IPS-18c (cell line): ENCODE data around the gene HUNK.
"Not testable (repeated sequence)": the region's sequence is repeated elsewhere in the genome, so short reads cannot be mapped to it uniquely, and the experiment has no call there.

Experiments used
- H3K4me3 ChIP-seq: 2 replicates; pipeline ENCODE4 v1.7.0; 2013; ENCODE audit warnings: low read depth, mild to moderate bottlenecking, low read length, moderate library complexity; ENCODE audit not compliant: insufficient read depth
- H3K9me3 ChIP-seq: one replicate; pipeline ENCODE4 v1.6.1; 2013; ENCODE audit warnings: mild to moderate bottlenecking, low read length, moderate library complexity; ENCODE audit not compliant: control insufficient read depth, insufficient read depth

HUNK gene

GRCh38 chr21:32030146-32030652 is 157.4 kb downstream of the HUNK start:
- Histone ChIP-seq H3K4me3 (no peak overlapping the region), H3K9me3 (no peaks in the 10 kb centered on the region)

DNA sequence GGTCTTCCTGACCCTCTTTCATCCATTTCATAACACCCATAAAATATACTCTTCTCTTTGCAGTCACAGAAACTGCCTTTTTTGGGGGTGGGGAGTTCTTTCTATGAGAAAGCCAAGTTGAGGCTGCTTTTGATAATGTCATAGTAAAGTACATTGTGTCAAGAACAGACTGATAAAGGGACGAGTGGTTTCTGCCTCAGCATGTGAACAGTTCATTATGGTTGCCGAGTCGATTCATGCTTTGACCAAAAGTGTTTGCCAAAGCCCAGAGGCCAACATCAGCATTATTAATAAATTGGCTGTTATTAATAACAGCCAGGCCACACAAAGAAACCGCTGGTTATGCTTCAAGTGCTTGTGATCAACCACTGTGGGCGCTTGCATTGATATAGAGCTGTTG is 162.0 kb downstream of the HUNK start:
- no peak overlapping the region for H3K4me3 ChIP-seq
- H3K9me3 ChIP-seq: no peaks in the 10 kb centered on the region

DNA sequence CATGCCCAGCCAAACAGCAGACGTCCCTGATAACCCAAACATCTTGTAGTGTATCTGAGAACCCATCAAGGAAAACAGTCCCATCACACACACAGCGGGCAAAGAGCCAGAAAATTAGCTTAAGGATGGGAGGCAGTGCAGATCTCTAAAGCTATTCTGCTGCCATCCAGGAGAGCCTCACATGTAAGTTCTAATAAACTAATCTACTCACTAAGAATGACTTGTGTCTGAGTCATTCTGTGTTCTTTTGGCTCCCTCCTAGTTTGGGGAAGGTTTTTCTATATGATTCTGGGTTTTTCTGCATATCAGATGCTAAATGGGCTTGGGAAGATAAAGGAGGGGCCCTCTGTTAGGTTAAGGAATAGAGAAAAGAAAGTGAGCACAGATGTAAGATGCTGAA is 162.8 kb downstream of the HUNK start:
- Histone ChIP-seq H3K4me3 (no peak overlapping the region), H3K9me3 (no peaks in the 10 kb centered on the region)

DNA sequence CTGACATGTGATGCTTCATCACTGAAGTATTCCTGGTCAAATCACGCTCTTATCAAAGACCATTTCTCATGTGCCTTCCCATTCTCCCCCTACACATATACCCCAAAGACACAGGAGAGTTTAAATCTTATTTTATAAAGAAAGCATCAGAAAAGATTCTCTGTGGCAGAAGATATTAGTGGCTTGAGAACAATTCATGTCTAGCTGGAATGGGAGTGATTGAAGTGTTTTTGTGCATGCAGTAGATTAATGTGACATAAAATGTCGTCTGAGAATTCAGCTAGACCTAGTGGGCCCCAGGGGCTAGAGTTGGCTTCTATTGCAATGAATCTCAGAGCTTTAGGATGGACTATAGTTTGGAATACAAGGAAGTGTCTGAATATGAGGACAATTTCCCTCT is 163.9 kb downstream of the HUNK start:
- H3K4me3 ChIP-seq: no peak overlapping the region
- no peaks in the 10 kb centered on the region for H3K9me3 ChIP-seq

DNA sequence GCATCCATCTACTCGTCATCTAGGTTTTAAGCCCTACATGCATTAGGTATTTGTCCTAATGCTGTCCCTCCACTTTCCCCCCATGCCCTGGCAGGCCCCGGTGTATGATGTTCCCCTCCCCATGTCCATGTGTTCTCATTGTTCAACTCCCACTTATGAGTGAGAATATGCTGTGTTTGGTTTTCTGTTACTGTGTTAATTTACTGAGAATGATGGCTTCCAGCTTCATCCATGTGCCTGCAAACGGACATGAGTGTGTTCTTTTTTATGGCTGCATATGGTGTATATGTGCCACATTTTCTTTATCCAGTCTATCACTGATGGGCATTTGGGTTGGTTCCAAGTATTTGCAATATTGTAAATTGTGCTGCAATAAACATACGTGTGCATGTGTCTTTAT is 165.9 kb downstream of the HUNK start:
- H3K4me3 ChIP-seq, H3K9me3 ChIP-seq: not testable (repeated sequence)

DNA sequence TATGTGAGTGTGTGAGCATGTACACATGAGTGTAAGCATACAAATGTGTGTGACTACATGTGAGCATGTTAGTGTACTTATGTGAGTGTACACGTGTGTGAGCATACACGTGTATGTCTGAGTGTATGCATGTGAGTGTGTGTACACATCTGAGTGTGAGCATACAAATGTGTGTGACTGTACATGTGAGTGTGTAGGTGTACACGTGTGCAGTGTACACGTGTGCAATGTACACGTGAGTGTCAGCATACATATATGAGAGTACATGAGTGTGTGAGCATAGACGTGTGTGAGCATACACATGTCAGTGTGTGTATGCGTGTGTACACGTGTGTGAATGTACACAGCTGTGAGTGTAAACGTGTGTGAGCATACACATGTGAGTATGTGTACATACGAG is 170.6 kb downstream of the HUNK start:
- Histone ChIP-seq H3K4me3 (no peak overlapping the region), H3K9me3 (no peaks in the 10 kb centered on the region)

DNA sequence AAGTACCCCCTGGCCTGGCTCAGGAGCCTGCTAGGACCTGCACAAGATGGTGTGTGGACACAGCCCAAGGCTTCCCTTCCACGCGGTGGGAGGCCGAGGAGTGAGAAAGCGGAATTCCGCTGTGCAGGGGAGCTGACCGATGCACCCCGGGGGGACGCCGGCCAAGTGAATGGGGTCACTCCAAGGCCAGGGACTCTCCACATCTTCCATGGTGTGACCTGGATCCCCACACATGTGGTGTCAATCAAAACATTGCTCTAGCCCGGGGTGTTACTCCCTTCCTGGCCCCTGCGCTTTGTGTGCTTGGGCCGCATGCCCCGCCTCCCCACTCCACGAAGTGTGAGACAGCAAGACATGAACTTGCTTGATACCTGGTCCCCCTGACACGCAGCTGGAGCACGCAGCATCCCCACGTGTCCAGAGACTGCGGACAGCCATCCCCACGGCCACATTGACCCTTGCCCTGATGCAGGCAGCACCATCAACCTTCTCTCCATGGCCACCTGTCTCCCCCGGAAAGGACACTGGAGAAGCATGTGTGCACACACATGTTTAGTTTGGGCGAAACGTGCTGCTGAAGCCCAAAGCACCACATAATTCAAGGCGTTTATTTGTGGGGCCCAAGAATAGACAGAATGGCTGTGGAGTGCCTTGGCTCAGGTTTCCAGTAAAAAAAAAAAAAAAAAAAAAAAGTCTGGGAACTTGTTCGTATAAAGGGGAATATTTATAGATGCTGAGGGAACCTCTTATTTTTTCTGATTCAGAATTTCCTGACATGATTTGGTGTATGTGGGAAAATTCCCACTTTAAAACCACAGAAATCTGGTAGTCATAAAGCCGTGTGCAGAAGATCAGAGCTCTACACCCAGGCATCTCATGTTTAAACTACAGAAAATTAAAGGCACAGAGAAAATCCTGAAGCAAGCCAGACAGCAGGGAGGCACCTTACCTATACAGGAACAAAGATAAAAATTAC is 171.7 kb downstream of the HUNK start:
- H3K4me3 ChIP-seq: no peak overlapping the region
- H3K9me3 ChIP-seq: no peaks in the 10 kb centered on the region

DNA sequence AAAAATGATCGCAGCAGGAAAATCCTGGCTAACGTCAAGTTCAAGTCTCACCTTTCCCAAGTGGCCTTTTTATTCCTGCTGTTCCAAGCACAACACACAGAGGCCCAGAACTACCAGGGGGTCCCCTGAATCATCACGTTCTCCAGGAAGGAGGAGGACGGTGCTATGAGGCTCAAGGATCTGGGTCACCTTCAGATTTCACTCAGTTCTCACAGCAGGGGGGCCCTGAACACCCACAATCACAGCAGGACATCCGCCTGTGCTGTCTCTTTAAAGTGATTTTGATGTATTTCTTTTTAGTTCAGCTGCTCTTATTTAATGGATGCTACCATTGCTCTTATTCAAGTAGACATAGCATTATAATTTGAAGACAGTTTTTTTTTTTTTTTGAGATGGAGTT is 173.4 kb downstream of the HUNK start:
- Histone ChIP-seq H3K4me3 (no peak overlapping the region), H3K9me3 (no peaks in the 10 kb centered on the region)

DNA sequence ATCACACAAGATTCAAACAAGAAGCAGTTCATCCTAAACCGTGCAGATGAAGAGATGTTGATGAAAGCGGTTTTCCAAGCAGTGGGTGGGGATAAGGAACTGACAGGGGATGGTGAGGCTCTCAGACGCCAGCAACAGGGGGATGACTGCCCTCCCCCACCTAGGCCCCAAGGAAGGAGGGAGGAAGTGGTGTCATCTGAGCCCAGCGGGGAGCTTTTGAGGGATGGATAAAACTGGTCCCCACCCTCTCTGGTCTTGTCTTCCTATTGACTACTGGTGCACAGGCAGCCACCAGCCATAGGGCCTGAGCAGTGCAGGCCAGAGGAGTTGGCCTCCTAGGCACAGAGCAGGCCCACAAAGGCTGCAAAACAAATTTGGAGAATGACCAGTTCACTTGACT is 175.5 kb downstream of the HUNK start:
- Histone ChIP-seq H3K4me3 (no peak overlapping the region), H3K9me3 (no peaks in the 10 kb centered on the region)
